GM10266 (cell line): ENCODE results near the gene CSNK1G3.

Experiments used
- DNase-seq: peaks from one replicate; pipeline ENCODE4 v3.0.0; 2012; ENCODE audit errors: extremely low spot score
- CTCF ChIP-seq: IDR thresholded peaks from 2 replicates; pipeline ENCODE4 v1.5.1; 2012; ENCODE audit warnings: mild to moderate bottlenecking, low read depth; ENCODE audit not compliant: control insufficient read depth, insufficient read depth; ENCODE audit errors: missing control alignments

CSNK1G3 gene

GRCh38 chr5:123639244-123639643 lies 127.3 kb downstream of the CSNK1G3 start:
- no peak for TF ChIP-seq CTCF
- DNase-seq: no peak

GRCh38 chr5:123645024-123645603 lies 133.1 kb downstream of the CSNK1G3 start:
- no peak for TF ChIP-seq CTCF
- no peak for DNase-seq

GRCh38 chr5:123647066-123647465 lies 135.1 kb downstream of the CSNK1G3 start:
- no peak for TF ChIP-seq CTCF
- no peak for DNase-seq

GRCh38 chr5:123651234-123651633 lies 139.3 kb downstream of the CSNK1G3 start:
- no peak for TF ChIP-seq CTCF
- DNase-seq: no peak

GRCh38 chr5:123659011-123659410 lies 147.0 kb downstream of the CSNK1G3 start:
- TF ChIP-seq CTCF: no peak
- no peak for DNase-seq

- no peak for DNase-seq
- no peak for TF ChIP-seq CTCF
These were observed 147.5 kb downstream of the CSNK1G3 start for GRCh38 chr5:123659495-123659894.

GRCh38 chr5:123664961-123665360 lies 153.0 kb downstream of the CSNK1G3 start:
- DNase-seq: no peak
- TF ChIP-seq CTCF: no peak
